BLaER1 (cell line): ENCODE results near the gene PEX11B.
"Not testable (repeated sequence)": the region's sequence is repeated elsewhere in the genome, so short reads cannot be mapped to it uniquely, and the experiment has no call there.

Source experiments
- H3K27ac ChIP-seq: shearing (Covaris generic); formaldehyde crosslinking; 2 replicates; pipeline ENCODE4 v1.8.1; 2022
- H3K27me3 ChIP-seq: shearing (Covaris generic); formaldehyde crosslinking; 2 replicates; pipeline ENCODE4 v1.8.1; 2022
- H3K36me3 ChIP-seq: shearing (Covaris generic); formaldehyde crosslinking; 2 replicates; pipeline ENCODE4 v1.8.1; 2022
- H3K4me1 ChIP-seq: shearing (Covaris generic); formaldehyde crosslinking; 2 replicates; pipeline ENCODE4 v1.8.1; 2022
- H3K4me2 ChIP-seq: shearing (Covaris generic); formaldehyde crosslinking; 2 replicates; pipeline ENCODE4 v1.8.1; 2022
- H3K4me3 ChIP-seq: shearing (Covaris generic); formaldehyde crosslinking; 2 replicates; pipeline ENCODE4 v1.8.1; 2022
- H3K9ac ChIP-seq: shearing (Covaris generic); formaldehyde crosslinking; 2 replicates; pipeline ENCODE4 v1.8.1; 2022
- H3K9me3 ChIP-seq: shearing (Covaris generic); formaldehyde crosslinking; 2 replicates; pipeline ENCODE4 v1.8.1; 2022
- H4K20me1 ChIP-seq: shearing (Covaris generic); formaldehyde crosslinking; 2 replicates; pipeline ENCODE4 v1.8.1; 2022
- Cebpa-rat ChIP-seq: shearing (Covaris generic); IDR thresholded peaks from 2 replicates; pipeline ENCODE4 v1.8.1; 2022

PEX11B gene

GRCh38 chr1:145952903-145953302 lies 34.4 kb upstream of the PEX11B start:
- Histone ChIP-seq H4K20me1 (peaks cover 45% of the 10 kb centered on the region), H3K4me1 (peaks cover 39% of the 10 kb centered on the region), H3K36me3 (peaks cover 60% of the 10 kb centered on the region), H3K4me3 (no peak overlapping the region), H3K9ac (no peak overlapping the region), H3K27me3 (no peaks in the 10 kb centered on the region), H3K9me3 (no peaks in the 10 kb centered on the region), H3K4me2 (no peak overlapping the region), H3K27ac (no peak overlapping the region)
- TF ChIP-seq Cebpa-rat: no peak

GRCh38 chr1:145951526-145951925 lies 33.0 kb upstream of the PEX11B start:
- Histone ChIP-seq H3K4me3 (no peak overlapping the region), H3K4me2 (0 out of 2 replicates have a peak overlapping the region, but pooled peaks have one; percentile 10)
- no peak for TF ChIP-seq Cebpa-rat

GRCh38 chr1:145949219-145949618 lies 30.7 kb upstream of the PEX11B start:
- TF ChIP-seq Cebpa-rat: no peak
- H3K4me1 ChIP-seq: peaks cover 13% of the 10 kb centered on the region

More at GRCh38 chr1:145951526-145951925, 33.0 kb upstream of the PEX11B start:
- peaks cover 53% of the 10 kb centered on the region for H4K20me1 ChIP-seq
- no peaks in the 10 kb centered on the region for H3K27me3 ChIP-seq
- peaks cover 36% of the 10 kb centered on the region for H3K4me1 ChIP-seq
- no peaks in the 10 kb centered on the region for H3K9me3 ChIP-seq
- H3K27ac ChIP-seq: no peak overlapping the region
- H3K9ac ChIP-seq: no peak overlapping the region
- H3K36me3 ChIP-seq: peaks cover 73% of the 10 kb centered on the region

GRCh38 chr1:145947551-145947950 lies 29.0 kb upstream of the PEX11B start:
- no peaks in the 10 kb centered on the region for H3K9me3 ChIP-seq
- TF ChIP-seq Cebpa-rat: no peak
- peaks cover 41% of the 10 kb centered on the region for H4K20me1 ChIP-seq
- no peaks in the 10 kb centered on the region for H3K27me3 ChIP-seq
- H3K4me1 ChIP-seq: peaks cover 13% of the 10 kb centered on the region
- no peak overlapping the region for H3K27ac ChIP-seq
- peaks cover 89% of the 10 kb centered on the region for H3K36me3 ChIP-seq
- no peak overlapping the region for H3K9ac ChIP-seq
- H3K4me2 ChIP-seq: no peak overlapping the region
- H3K4me3 ChIP-seq: no peak overlapping the region

More at GRCh38 chr1:145949219-145949618, 30.7 kb upstream of the PEX11B start:
- H3K9ac ChIP-seq: no peak overlapping the region
- H3K27ac ChIP-seq: no peak overlapping the region
- no peak overlapping the region for H3K4me3 ChIP-seq
- peaks cover 47% of the 10 kb centered on the region for H4K20me1 ChIP-seq
- no peaks in the 10 kb centered on the region for H3K9me3 ChIP-seq
- H3K27me3 ChIP-seq: no peaks in the 10 kb centered on the region
- peaks cover 89% of the 10 kb centered on the region for H3K36me3 ChIP-seq
- no peak overlapping the region for H3K4me2 ChIP-seq

- H3K9me3 ChIP-seq: no peaks in the 10 kb centered on the region
- no peak overlapping the region for H3K4me2 ChIP-seq
- H3K27me3 ChIP-seq: no peaks in the 10 kb centered on the region
- peaks cover 94% of the 10 kb centered on the region for H3K36me3 ChIP-seq
- no peak overlapping the region for H3K27ac ChIP-seq
- no peak overlapping the region for H3K4me3 ChIP-seq
- TF ChIP-seq Cebpa-rat: no peak
- H4K20me1 ChIP-seq: peaks cover 41% of the 10 kb centered on the region
- no peak overlapping the region for H3K9ac ChIP-seq
- H3K4me1 ChIP-seq: peaks cover 11% of the 10 kb centered on the region
These were observed 28.0 kb upstream of the PEX11B start for GRCh38 chr1:145946477-145946986.

- H3K27me3 ChIP-seq: no peaks in the 10 kb centered on the region
- no peak overlapping the region for H3K4me3 ChIP-seq
- TF ChIP-seq Cebpa-rat: no peak
- no peak overlapping the region for H3K27ac ChIP-seq
- peaks cover 92% of the 10 kb centered on the region for H3K36me3 ChIP-seq
- peaks cover 23% of the 10 kb centered on the region; the same call in 1 of the 2 replicates for H4K20me1 ChIP-seq
- H3K9ac ChIP-seq: no peak overlapping the region
- H3K9me3 ChIP-seq: no peaks in the 10 kb centered on the region
- no peak overlapping the region for H3K4me2 ChIP-seq
- no peaks in the 10 kb centered on the region for H3K4me1 ChIP-seq
These were observed 26.0 kb upstream of the PEX11B start for GRCh38 chr1:145944532-145944931.

GRCh38 chr1:145942871-145943270 lies 24.4 kb upstream of the PEX11B start:
- H3K27ac ChIP-seq: no peak overlapping the region
- no peak for TF ChIP-seq Cebpa-rat
- no peak overlapping the region for H3K9ac ChIP-seq
- no peaks in the 10 kb centered on the region for H3K4me1 ChIP-seq
- no peaks in the 10 kb centered on the region for H3K27me3 ChIP-seq
- H3K4me2 ChIP-seq: no peak overlapping the region
- no peaks in the 10 kb centered on the region for H3K9me3 ChIP-seq
- H4K20me1 ChIP-seq: peaks cover 8% of the 10 kb centered on the region; the same call in 1 of the 2 replicates
- no peak overlapping the region for H3K4me3 ChIP-seq
- H3K36me3 ChIP-seq: peaks cover 89% of the 10 kb centered on the region

GRCh38 chr1:145942405-145942804 lies 23.9 kb upstream of the PEX11B start:
- Histone ChIP-seq H4K20me1 (peaks cover 3% of the 10 kb centered on the region; the same call in 1 of the 2 replicates), H3K27ac (no peak overlapping the region), H3K4me1 (no peaks in the 10 kb centered on the region), H3K4me3 (no peak overlapping the region), H3K9me3 (no peaks in the 10 kb centered on the region), H3K9ac (no peak overlapping the region), H3K27me3 (no peaks in the 10 kb centered on the region), H3K4me2 (no peak overlapping the region), H3K36me3 (peaks cover 90% of the 10 kb centered on the region)
- no peak for TF ChIP-seq Cebpa-rat

GRCh38 chr1:145937436-145937835 lies 18.9 kb upstream of the PEX11B start:
- Histone ChIP-seq H3K27me3 (no peaks in the 10 kb centered on the region), H3K4me3 (no peak overlapping the region), H4K20me1 (no peaks in the 10 kb centered on the region), H3K4me2 (no peak overlapping the region), H3K4me1 (peaks cover 13% of the 10 kb centered on the region), H3K9me3 (no peaks in the 10 kb centered on the region), H3K36me3 (peaks cover 84% of the 10 kb centered on the region), H3K27ac (no peak overlapping the region), H3K9ac (no peak overlapping the region)
- TF ChIP-seq Cebpa-rat: no peak

- H3K4me1 ChIP-seq: peaks cover 16% of the 10 kb centered on the region
- no peak overlapping the region for H3K27ac ChIP-seq
- no peak for TF ChIP-seq Cebpa-rat
- no peaks in the 10 kb centered on the region for H3K9me3 ChIP-seq
- no peak overlapping the region for H3K4me3 ChIP-seq
- H3K36me3 ChIP-seq: peaks cover 72% of the 10 kb centered on the region
- H3K27me3 ChIP-seq: no peaks in the 10 kb centered on the region
- H3K4me2 ChIP-seq: no peak overlapping the region
- no peak overlapping the region for H3K9ac ChIP-seq
- H4K20me1 ChIP-seq: no peaks in the 10 kb centered on the region
These were observed 17.7 kb upstream of the PEX11B start for GRCh38 chr1:145936247-145936646.

GRCh38 chr1:145935708-145936107 lies 17.2 kb upstream of the PEX11B start:
- H3K9me3 ChIP-seq: no peaks in the 10 kb centered on the region
- no peak overlapping the region for H3K9ac ChIP-seq
- no peaks in the 10 kb centered on the region for H3K27me3 ChIP-seq
- H3K4me1 ChIP-seq: peaks cover 16% of the 10 kb centered on the region
- H3K27ac ChIP-seq: no peak overlapping the region
- H3K4me3 ChIP-seq: no peak overlapping the region
- H4K20me1 ChIP-seq: no peaks in the 10 kb centered on the region
- TF ChIP-seq Cebpa-rat: no peak
- no peak overlapping the region for H3K4me2 ChIP-seq
- peaks cover 66% of the 10 kb centered on the region for H3K36me3 ChIP-seq

- H3K9me3 ChIP-seq, H3K9ac ChIP-seq, H3K27me3 ChIP-seq, H3K4me3 ChIP-seq, H4K20me1 ChIP-seq: not testable (repeated sequence)
- peak overlapping the region; percentile 35; the same call in 1 of the 2 replicates for H3K27ac ChIP-seq
- H3K4me1 ChIP-seq: peaks cover 27% of the 10 kb centered on the region
- H3K4me2 ChIP-seq: peak overlapping the region; percentile 45
- peaks cover 43% of the 10 kb centered on the region for H3K36me3 ChIP-seq
These were observed 14.0 kb upstream of the PEX11B start for GRCh38 chr1:145932522-145933009.
